HG02970 (cell line): Measurements from ENCODE around the gene ATP1A4.

Experiments used
- ATAC-seq: cut with Tn5 transposase; IDR thresholded peaks from one replicate; pipeline ENCODE4 v1.9.1; 2021; ENCODE audit warnings: mild to moderate bottlenecking, moderate library complexity, moderate number of reproducible peaks; ENCODE audit not compliant: unreplicated experiment, low FRiP score

The ATP1A4 gene

GRCh38 chr1:160220301-160220700 lies 68.9 kb downstream of the ATP1A4 start:
- ATAC-seq: no peak

GRCh38 chr1:160221089-160221488 lies 69.7 kb downstream of the ATP1A4 start:
- ATAC-seq: no peak

- no peak for ATAC-seq
Measured at GRCh38 chr1:160222546-160222945, 71.1 kb downstream of the ATP1A4 start.

GRCh38 chr1:160224606-160225005 lies 73.2 kb downstream of the ATP1A4 start:
- no peak for ATAC-seq

GRCh38 chr1:160225345-160225744 lies 73.9 kb downstream of the ATP1A4 start:
- no peak for ATAC-seq

- no peak for ATAC-seq
Measured at GRCh38 chr1:160226623-160227022, 75.2 kb downstream of the ATP1A4 start.

GRCh38 chr1:160227034-160227433 lies 75.6 kb downstream of the ATP1A4 start:
- no peak for ATAC-seq

- no peak for ATAC-seq
Measured at GRCh38 chr1:160227561-160227960, 76.2 kb downstream of the ATP1A4 start.

GRCh38 chr1:160228431-160228830 lies 77.0 kb downstream of the ATP1A4 start:
- no peak for ATAC-seq

GRCh38 chr1:160232911-160233310 lies 81.5 kb downstream of the ATP1A4 start:
- no peak for ATAC-seq
